Stimulated activated CD8-positive, alpha-beta memory T cell treated with anti-CD3 and anti-CD28 coated beads, Interleukin-12 subunit alpha, Interleukin-12 subunit beta, amount 100 ng/mL, for 24 hours (primary cell): ENCODE data around the gene SYPL1.

Experiments
- DNase-seq: peaks from one replicate; pipeline ENCODE4 v3.0.0-alpha.2; 2020; ENCODE audit errors: extremely low read depth

Gene SYPL1

DNA sequence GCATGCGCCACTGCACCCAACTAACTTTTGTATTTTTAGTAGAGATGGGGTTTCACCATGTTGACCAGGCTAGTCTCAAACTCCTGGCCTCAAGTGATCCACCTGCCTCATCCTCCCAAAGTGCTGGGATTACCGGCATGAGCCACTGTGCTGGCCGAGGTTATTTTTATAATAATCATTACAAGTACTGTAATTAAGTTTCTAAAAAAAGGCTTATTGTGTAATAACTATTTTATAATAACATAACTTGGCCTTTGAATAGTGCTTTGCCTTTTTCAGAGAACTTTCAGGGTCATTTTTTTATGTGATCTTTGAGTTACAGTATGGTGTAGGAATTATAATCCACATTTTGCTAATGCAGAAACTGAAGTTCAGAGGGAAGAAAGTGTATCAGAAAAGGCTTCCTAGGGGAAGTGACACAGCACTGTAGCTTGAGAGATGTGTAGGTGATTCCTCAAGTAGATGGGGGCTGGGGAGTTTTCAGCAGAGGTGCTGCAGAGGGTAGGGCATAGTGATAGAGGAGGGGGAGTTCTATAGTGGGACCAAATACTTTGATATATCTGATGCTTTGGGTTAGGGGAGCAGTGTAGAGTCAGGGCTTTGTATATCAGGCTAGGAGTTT, 9.2 kb upstream of the SYPL1 start:
- DNase-seq: no peak

- no peak for DNase-seq
Measured at GRCh38 chr7:106120500-106120899, 8.4 kb upstream of the SYPL1 start.

DNA sequence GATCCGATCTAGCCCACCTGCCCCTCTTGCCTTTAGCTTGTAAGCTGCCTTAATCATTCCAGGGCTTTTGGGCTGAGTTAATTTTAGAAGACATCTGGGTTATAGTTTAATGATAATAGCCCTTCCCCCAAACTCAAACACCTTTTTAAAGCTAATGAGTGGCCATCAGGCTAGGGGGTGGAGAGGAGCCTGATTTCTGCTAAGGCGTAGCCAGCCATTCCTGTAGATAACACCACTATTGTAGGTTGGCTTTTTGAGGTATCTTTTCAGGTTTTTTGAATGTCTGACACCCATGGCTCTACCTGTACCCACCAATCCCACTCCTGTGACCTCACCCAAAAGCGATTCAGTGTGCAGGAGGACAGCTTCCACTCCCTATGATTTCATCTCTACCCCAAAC, 7.6 kb upstream of the SYPL1 start:
- no peak for DNase-seq

- DNase-seq: no peak
Measured at GRCh38 chr7:106117786-106118544, 5.9 kb upstream of the SYPL1 start.

GRCh38 chr7:106116161-106116704, 4.1 kb upstream of the SYPL1 start:
- DNase-seq: no peak

DNA sequence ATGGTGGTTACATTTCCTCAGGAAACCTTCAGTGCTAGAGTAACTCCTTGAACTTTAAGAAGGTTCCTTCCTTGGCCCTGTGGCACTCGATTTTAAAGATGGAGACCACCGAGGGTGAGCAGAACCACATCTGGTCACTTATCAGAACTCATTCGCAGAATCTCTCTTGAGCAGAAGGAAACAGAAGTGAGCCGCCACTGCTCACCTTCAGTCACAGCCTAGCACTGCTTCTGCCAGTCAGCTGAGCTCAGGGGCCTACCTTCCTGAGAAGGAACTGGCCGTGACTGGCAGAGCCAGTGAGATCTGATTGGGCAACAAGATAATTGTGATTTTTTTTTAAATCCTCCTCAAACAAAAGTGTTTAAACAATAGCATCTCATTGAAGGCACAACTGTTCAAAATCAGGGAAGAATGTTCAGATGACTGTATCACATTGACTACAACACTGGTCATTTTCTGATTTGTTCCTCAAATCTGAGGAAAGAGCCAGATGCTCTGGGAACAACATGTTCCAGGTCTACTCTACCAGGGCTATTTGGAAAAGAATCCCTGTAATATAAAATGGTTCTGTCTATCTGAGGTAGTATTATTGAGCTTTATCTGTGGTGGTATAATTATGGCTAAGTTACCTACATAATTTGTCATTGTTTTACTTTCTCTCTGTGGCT, 2.7 kb upstream of the SYPL1 start:
- DNase-seq: no peak

GRCh38 chr7:106112972-106113421, 885 bp upstream of the SYPL1 start:
- no peak for DNase-seq

DNA sequence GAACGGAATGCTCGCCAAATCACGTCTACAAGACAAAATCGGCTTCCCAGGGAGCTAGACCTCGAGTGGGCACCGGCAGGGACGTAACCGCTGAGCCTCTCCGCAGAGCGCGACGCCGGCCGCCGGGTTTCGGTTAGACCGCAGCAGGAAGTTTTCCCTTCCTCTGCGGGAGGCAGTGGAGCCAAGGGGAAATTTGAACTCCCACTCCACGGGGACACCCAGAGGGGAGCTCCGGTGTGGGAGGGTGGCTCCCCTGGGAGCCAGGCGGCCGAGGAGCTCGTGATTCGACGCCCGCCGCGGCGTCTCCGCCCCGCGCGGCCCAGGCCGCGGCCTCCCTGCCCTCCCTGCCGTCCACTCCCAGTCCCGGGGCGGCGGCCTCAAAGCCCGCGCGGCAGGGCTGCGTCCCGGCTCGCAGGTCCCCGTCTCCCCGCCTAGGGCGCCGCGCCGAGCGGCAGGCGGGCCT, 426 bp downstream of the SYPL1 start:
- DNase-seq: no peak

DNA sequence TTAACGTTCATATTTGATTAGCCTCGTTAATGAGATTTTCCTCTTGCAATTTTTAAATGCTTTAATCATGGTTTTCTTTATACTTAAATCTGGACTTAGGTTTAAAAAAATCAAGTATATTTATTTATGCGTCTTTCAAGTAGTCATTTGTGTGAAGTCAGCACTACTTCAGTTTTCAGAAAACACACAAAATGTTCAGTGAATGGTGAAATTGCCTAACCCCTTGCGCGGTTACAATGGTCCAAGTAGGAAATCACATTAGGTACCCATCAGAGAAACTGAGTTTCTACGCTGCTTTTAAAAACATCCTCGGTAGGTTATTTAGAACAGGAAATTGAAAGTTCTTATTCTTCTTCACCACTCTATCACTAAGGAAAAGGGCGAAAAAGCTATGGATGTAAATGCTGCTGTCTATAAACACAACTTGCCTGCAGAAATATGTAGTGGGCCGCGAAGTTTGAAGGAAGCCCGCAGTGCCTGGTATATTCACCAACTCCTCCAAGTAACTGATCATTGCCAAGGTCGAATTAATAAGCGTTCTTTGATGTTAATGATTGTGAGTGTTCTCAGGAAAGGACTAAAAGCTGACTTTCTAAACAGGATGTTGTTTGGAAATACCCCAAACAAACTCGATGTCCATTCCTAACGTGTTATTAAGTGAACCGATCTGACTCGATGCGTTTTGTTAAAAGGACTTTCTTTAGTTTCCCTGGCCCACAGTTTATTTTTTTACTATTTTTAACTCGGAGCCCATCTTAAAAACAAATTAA, 1.0 kb downstream of the SYPL1 start:
- DNase-seq: no peak

GRCh38 chr7:106110238-106110560, 1.9 kb downstream of the SYPL1 start:
- no peak for DNase-seq

DNA sequence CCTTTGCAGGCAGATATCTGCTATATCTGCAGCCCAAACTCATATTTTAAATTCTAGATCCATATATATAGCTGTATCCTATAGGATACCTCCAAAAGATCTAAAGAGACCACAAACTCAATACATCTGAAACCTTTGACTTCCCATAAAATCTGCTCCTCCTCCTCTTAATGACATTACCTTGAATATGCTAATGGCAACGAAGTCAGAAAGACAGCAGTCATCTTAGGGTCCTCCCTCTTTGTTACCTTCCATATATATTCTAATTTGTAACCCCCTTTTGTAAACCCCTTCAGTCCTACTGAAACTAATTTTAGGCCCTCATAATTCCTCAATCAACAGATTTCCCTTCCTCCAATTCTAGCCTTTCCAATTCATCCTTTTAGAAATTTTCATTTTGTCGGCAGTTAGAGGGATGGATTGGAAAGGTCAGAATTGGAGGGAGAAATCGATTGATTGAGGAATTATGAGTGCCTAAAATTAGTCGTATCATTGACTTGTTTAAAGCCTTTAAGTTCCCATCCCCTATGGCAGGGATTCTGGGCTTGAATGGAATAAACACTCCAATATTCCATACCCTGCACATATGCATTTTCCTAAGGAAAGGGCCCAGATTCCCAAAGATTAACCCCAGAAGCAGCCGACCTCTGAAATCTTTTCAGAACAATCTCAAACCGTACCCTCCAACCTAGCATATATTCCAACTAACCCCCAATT, 2.4 kb downstream of the SYPL1 start:
- DNase-seq: no peak

DNA sequence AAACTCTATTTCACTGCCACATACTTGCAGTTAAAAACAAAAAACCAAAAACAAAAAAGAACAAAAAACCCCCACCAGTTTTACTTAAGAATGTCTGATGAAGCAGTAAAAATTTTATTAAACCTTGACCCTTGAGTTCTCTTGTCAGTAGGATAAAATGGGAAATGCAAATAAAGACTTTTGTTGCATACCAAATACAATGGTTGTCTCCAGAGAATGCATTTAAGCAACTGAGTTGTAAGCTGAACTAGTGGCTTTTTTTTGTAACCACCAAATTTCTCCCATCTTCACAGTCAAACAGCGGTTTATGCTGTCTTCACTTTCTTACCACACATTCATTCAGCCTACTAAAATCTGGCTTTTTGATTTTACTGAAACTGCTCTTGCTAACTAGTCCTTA, 3.1 kb downstream of the SYPL1 start:
- DNase-seq: no peak

GRCh38 chr7:106104721-106105260, 7.3 kb downstream of the SYPL1 start:
- DNase-seq: no peak

GRCh38 chr7:106102387-106102966, 9.6 kb downstream of the SYPL1 start:
- DNase-seq: no peak

GRCh38 chr7:106101726-106102125, 10.4 kb downstream of the SYPL1 start:
- no peak for DNase-seq

- DNase-seq: no peak
Measured at GRCh38 chr7:106100863-106101629, 11.1 kb downstream of the SYPL1 start.

- DNase-seq: no peak
Measured at GRCh38 chr7:106099539-106099938, 12.6 kb downstream of the SYPL1 start.

DNA sequence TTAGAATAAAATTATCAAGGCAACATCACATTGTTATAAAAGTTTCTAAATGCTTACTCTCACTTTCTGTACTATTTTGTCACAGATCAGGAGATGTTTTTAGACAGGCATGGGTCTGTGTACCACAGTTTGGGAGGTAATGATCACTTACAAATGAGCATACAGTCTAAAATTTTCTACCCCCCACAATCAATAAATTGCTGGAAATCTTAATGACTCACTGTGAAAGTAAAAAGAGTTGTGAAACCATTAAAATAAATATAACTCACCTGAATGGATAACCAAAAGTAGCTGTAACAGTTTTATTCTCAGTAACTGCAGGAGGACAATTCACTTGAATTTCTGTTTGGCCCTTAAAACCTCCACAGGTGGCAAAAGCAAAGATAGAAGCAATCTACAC, 13.2 kb downstream of the SYPL1 start:
- no peak for DNase-seq

GRCh38 chr7:106095634-106096033, 16.5 kb downstream of the SYPL1 start:
- no peak for DNase-seq

DNA sequence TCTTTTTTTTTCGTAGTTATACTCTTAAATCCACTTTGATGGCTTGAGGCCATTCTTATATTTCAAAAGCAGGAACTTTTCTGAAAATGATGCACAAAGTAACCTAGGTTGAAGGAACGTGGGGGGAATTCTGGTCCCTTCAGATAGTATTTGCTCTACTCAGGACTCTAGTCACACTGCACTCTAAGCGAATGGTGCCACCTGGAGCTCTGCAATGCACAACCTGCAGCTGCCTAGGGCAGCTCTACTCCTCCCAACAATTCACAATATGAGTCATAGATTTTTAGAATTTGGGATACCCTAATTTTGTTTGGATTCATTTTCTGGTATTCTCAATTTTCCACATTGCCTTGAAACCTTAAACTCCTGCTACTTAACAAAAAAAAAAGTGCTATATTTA, 17.3 kb downstream of the SYPL1 start:
- no peak for DNase-seq
